IPS-NIHi11 (cell line): Measurements from ENCODE around the gene ASXL1.
A peak's percentile ranks its signal among the peaks of the same experiment; 100 is the strongest.

Experiments
- DNase-seq: peaks from one replicate; pipeline ENCODE4 v3.0.0; 2012; ENCODE audit warnings: mixed read lengths, low spot score

ASXL1 gene

DNA sequence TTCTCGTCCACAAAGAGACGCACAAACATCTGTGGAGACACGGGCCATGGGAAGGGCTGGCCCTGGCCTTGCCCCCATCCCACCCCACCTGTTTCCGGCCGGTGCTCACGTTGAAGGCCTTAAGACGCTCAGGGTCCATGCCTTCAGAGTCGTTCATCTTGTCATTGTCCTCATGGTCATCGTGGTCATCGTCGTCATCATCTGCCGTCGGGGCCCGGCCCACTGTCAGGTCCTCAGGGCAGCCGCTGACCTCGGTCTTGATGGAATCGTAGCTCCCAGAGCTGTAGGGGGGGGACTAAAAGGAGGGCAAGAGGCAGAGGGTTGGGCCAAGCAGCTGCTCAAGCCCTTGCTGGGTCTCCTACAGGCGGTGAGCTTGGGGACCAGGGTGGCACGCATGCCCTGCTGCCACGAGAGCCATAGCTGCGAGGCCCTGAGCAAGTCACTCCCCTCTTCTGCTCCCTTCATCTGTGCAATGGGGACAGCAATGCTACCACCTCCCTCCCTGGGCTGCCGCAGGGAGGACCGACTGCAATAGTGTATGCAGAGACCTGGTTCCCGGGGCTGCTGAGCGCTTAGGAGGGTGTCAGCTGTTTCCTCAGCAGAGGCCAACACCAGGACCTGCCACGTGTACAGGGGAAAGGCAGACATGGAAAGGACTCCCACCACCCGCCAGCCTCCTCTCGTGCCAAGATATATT, 95.5 kb downstream of the ASXL1 start:
- no peak for DNase-seq

DNA sequence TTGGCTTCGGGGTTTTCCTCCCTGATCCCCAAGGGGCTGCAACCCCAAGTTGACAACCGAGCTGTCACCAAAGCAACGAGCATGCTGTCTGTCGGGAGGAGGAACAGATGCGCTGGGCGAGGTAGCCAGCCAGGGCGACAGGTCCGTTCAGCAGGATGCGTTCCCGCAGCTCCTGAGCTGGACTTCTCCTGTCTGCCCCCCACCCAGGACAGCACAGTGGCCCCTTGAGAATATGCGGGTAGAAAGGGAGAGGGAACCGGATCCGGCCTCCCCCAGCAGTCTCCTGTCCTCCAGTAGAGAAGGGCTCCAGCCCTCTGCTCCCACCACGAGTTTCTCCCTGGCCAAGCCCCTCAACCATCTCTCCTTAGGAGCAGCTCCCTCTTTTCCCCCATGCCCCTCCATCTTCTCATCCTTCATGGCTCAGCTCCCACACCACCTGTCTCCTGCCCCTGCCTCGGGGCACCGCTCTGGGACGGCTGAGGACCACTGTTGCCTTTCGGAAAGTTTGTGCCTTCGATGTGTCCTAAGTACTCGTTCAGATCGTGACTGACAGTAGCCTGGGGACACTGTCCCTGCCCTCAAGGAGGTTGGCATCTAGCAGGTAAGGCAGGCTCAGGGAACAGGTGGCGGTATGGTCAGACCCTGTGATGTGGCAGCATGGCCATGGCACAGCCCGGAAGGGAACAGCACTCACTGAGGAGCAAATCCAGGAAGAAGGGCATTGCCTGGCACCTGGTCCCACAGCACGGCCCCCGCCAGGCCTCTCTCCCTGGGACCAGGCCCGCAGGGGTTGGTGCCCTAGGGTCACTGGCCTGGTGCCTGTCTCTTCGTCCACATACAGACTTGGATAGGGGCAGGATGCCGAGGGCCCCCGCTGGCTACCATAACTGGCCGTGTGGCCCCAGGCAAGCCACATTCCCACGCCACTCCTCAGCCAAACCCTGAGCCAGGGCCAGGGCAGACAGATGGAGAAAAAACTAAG, 96.3 kb downstream of the ASXL1 start:
- no peak for DNase-seq

DNA sequence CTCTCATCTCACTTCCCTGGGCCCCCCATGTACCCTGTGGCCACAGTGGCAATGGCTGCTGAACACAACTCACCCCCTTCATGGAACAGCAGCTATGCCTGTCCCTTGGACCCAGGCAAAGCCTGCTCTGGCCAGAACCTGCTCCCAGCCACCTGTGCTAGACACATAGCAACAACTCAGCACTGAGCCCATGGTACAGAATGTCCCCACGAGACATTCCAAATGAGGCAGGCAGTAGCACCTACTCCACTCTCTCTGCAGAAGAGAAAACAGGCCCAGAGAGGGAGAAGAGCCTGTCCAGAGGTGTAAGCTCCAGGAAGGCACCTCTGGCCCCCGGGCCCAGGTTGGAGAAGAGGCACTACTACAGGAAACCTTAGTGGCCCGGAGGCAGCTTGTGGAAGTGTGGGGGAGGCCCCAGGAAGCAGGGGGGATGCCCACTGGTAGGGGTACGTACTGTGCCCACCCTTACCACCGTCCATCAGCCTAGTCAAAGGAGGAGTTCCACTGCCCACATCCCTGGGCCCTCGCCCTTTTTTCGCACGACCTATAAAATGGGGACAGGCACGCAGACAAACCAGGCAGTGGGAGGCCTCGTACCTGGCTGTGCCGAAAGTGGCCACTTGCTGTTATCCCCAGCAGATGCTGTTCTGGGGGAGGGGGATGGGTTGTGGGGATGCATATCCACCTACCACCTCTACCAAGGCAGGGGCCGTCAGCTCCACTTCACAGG, 97.2 kb downstream of the ASXL1 start:
- no peak for DNase-seq

DNA sequence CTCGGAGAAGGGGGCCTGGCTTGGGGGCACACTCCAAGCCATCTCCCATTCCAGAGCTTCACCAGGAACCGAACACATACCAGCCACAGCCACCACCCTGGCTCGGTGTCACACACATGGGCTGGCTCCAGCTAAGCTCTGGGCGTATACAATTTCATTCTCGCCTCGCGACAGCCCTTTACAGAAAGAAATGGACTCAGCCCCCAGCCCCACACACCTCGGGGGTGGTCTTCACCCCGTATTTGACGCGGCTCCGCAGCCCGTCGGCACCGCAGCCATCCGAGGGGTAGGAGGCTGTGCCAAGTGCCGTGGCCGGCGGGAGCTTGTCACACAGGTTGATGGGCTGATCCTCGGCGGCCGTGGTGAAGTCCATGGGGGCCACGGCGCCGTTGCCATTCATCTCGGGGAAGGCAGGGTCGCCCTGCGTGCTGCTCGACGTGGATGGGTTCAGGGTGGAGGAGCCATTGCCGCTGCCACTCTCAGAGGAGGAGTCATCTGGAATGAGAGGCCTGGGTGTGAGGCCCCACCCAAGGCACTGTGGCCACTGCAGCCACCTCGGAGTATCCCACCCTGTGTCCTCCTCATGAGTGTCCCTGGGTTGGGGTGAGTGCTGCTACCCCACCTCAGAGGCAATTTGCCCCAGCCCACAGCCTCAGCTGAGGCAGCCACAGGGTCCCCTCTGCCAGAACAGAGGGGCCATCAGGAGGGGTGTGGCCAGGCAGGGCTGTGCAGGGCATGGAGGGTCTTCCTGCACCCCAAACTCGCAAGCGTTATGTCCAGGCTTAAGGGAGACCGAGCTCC, 98.0 kb downstream of the ASXL1 start:
- no peak for DNase-seq

DNA sequence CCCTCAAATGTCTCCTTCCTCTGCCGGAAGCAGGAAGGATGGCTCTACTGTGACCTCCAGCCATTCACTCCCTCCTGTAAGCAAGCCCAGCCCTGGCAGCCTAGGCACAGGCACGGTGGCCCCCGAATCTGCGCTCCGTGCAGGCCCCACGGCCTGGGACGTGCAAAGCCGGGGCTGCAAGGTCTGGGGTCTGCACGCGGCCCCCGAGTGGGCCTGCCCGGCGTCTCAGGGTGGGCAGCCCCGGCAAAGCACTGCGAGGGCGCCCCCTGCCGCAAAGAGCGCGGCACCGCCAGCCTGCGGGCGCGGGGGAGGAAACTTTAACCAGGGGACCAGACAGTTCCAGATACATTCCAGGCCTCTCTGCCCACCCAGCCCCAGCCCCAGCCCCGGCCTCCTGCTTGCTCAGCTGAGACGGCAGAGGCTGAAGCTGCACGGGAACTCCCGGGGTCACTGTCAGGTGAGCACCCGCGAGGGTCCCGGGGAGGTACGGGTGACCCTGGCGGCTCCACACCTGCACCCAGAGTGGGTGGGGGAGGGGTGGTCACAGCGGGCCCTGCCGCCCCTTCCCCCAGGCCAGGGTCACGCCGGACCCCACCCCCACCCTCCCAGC, 98.8 kb downstream of the ASXL1 start:
- peak; percentile 99 for DNase-seq

DNA sequence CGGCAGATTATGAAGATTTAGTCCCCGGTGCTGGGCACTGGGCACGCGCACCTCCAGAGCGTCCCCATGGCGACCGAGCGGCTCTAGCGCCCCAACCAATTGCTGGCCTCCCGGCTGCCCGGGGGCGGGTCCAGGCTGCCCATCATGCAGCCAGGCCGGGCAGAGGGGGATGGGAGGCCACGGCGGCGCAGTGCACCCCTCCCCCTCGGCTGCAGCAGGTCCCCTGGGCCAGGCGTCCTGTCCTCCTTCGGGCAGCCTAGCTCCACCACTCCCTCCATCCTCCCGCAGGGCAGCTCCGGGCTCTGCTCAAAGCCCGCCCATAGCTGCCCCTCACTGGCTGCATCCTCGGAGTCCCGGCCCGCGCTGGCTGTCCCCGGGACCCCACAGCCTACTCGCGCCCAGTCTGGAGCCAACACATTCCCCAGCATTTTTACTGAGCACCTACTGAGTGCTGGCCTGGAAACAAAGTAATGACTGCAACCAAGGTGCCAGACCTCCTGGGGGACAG, 99.4 kb downstream of the ASXL1 start:
- DNase-seq = peak; percentile 100

DNA sequence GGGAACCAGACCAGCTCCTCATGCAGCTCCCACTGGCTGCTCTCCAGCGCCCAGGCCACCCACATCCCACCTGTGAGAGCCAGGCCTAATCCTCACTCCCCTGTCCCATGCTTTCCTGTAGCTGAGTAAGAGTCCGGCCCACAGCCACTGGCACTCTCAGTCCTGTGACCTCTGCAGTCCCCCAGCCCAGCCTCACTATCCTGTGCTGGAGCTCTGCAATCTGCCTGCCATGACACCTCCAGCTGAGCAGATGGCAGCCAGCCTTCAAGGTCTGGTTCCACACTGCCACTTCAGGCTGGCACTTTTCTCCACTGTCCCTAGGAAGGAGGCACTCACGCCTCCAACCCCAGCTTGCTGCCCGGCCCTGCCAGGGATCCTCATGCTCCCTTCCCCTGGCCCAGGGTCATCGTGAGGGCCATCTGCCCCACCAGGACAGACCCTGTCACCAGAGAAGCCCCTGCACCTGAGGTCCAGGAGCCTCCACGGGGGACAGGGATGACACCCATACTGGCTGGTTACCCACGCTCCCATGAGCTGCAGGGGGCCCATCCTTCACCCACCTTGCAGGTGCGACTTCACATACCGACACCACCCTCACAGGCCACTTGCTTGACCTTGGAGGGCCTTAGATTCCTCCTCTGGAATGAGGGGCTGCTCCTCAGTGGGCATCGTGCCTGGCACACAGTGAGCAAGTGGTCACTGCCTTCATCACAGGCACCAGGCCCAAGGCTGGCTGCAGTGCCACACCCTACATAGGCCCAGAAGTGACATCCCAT, 100.1 kb downstream of the ASXL1 start:
- DNase-seq = peak; percentile 37

DNA sequence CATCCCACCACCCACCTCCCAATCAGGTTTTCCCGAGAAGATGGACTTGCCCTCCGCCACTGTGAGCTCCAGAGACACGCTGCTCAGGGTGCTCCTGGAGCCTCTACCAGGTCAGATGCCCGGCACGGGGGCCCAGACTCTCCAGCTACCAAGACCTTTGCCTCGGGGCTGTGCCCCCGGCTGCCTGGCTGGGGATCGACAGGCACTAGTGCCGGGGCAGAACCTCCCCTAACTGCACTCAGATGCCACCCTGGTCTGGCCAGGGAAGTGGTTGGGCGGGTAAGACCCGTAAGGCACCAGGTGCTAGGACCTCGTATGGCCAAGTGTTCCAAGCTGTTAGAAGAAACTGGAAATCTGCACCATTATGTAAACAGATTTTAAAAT, 100.7 kb downstream of the ASXL1 start:
- no peak for DNase-seq

DNA sequence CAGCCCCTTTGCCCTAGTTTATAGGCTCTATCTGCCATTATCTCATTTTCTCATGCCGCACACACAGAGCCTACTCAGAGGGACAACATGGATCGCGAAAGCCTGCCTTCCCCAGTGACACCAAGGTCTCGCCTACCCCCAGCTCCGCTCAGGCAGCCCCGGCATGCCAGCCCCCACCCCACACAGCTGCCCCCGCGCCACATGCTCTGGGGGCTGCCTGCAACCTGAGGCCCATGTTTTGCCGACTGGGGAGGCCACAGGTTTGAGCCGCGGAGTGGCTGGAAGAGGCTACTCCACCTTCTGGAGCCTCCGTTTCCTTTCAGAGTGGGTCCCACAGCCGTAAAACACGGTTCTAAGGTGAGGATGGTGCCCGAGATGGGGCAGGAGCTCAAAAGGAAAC, 102.1 kb downstream of the ASXL1 start:
- DNase-seq = no peak

DNA sequence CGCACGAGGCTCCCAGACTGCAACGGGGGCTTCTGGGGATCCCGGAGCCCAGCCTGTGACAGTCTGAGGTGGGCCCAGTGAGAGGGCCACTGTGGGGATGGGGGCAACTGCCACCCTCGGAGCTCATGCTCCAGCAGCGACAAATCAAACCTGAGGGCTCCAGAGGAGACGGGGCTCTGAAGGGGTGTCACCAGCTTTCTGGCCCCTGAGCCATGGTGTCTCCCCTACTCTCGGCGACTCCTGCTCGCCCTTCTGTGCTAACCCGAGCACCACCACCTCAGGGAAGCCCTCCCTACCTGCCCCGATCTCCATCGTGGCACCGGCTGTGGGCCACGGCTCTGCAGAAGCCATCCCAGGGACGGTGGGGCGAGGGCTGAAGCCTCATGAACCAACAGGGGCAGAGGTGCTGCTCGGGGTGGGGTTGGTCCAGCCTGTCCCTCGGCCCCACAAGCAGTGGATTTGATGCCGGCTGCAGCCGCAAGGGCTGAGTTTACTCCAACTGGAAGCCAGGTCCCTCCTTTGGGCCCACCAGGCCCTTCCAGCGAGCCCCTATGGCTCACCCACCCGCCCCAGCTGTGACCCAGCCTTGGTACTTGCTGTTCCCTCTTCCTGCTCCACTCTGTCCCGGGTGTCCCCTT, 102.7 kb downstream of the ASXL1 start:
- DNase-seq = no peak

DNA sequence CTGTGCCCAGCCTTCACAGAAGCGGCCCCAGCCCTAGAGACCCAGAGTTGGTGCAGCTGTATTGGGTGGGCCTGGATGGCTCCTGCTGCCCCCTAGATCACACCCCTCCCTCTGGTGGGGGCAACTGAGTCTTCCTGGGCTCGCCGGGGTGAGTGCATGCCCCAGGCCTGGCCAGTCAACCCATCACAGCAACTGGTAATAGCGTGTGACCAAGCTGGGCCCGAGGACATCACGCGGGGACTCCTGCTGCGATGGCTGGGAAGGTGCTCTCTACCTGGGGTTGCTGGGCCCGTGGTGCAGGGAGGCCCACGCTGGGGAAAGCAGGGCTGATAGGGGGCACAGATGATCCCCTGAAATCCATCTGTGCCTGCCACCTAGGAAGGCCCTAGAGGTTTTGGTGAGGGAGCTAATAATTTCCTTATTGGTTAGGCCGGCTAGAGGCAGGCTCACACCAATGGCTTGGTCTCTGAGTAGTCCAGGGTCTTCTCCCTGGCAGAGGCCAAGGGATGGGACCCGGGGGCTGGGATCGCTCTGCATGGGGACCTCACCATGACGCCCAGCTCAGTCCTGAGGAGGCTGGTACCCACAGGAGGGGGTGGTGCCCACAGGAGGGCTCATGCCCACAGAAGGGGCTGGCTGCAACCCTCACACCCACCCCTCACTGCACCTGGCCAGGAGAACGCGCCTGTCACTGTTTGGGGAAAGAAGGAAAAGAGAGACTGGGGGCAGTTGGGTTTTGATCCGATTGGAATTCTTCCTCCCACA, 103.9 kb downstream of the ASXL1 start:
- no peak for DNase-seq

DNA sequence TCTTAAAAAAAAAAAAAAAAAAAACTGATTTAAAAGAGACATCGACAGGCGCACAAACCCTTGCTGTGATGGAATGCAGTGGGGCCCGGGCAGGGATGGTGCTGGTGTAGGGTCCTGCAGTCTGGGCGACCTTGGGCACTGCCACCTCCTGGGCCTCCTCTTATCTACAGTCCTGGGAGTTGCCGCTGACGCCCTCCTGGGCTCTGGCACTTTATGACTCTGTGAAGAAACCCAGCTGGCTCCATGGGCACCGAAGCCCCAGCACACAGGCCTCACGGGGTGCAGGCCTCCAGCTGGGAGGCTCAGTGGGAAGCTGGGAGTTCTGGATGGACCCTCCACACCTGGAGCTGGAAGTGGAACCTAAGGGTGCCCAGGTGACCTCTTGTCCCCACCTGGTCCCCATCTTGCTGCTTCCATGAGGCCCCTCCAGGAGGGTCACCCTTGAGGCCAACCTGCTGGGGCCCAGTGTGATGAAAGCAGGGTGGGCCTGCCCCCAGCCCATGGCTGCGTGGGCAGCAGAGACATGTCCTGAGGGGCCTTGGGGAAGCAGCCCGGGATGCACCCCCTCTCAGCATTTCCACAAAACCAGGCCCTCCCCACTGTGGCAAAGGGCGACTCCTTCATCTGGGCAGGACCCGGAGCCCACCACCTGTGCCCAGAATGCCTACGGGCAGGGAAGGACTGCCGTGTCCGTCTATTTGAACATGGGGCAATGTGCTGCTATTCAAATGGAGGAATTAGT, 104.9 kb downstream of the ASXL1 start:
- no peak for DNase-seq

DNA sequence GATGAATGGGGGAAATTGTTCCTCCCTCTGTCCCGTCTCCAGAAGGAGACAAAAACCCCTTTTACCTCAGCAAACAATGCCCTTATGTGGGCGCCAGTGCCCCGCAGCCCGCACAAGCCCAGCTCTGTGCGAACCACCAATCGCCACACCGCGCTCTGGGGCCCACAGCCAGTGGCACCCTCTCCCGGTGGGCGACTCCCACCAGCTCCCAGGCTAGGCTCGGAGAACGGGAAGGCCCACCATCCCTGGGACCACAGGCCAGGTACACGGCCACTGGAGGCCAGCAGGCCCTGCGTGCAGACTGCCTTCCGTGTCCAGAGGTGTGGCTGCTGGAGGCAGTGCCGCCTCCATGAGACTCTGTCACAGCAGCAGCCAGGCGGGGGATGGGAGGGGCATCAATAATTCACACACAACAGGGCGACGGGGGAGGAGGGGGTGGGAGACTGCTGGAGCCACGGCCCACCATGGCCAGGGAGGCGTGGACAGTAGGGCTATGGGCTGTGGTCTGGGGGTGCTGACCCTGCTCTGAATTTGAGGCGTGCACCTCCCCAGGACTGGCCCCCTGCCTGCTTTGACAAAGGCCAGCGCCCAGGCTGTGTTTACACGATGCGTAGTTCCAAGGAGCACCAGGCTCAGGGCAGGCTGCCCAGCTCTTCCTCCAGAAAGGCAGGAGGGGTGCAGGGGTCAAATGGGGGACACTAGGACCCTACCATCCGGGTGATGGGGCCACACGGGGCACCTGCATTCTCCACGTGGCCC, 105.7 kb downstream of the ASXL1 start:
- DNase-seq = peak; percentile 46

DNA sequence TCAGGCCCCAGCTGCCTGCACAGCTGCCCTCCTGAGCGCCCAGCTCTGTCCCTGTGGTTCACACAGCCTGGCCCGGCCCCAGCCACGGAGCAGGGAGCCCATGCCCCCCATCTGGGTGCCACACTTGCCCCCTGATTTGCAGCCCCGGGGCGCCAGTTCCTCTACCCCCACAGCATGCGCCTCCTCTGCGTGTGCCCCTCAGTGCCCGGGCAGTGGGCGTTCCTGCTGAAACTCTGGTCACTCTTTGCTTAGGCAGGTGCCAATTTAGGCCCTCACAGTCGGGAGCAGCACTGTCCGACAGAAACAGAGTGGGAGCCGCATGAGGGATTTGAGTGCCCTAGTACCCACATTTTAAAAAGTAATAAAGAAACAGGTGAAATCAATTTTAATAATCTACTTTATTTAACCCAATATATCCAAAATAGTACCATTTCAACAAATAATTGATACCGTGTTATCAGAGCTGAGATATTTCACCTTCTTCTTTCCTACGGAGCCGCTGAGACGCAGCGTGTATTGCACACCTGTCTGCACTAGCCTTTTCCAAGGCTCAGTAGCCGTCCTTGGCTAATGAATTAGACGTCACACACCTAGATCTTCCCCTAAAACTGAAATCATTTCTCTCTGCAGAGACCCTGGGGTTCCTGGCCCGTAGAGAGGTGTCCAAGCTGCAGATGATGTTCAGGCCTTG, 106.4 kb downstream of the ASXL1 start:
- no peak for DNase-seq

DNA sequence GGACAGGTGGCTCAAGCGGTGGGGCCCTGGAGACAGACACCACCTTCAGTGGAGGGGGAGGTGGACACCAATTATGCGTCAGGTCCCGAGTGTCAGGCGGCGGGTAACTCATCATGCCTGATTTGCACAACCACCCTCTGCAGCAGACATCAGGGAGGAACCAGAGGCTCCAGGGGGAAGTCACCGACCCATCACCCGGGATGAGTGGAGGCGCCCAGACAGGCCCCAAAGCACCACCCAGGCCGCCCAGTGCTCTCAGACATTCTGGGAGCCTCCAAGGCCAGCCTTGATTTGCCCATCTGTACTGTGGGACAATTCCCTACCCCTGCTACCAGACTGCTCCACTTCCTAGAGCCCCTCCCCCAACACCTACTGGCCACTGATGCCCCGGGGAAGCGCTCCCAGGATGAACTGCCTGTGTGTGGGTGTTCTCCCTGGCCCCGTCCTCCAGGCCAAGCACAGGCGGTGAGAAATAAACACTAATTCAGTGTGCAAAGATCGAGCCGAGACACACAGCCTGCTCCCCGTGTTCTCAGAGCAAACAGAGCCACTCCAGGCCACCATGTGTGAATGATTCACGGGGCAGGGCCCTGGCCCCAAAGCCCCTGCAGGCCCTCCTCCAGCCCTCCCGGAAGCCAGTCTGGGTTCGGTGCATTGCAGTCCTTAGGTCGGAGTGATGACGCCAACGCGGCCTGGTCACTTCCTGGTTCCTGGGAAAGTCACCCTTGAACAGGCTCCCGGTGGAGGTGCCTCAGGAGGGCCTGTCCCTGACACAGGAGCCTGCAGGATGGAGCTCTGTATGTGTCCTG, 107.2 kb downstream of the ASXL1 start:
- no peak for DNase-seq
